Glomerular endothelial cell (primary cell): Measurements from ENCODE around the gene NOL9. TPM values are rescaled to one million over a fixed set of nuclear protein-coding genes. Genes with fewer than 3 reads are reported as not detected.

Experiments used
- DNase-seq: peaks from one replicate; pipeline ENCODE4 v3.0.0-alpha.2; 2011; ENCODE audit warnings: low read depth, low spot score; ENCODE audit errors: extremely low read depth
- total RNA-seq: library from RNA; depleted of rRNA; stranded (reverse); fragments of >200 nt; gene quantifications from 2 replicates; pipeline ENCODE4 v1.2.3, GENCODE V29; 2015

The NOL9 gene
- total RNA-seq, 1 donor from 2014 or later: 32.1 TPM

GRCh38 chr1:6473974-6474814 lies 80.1 kb downstream of the NOL9 start:
- no peak for DNase-seq

GRCh38 chr1:6473156-6473555 lies 81.2 kb downstream of the NOL9 start:
- DNase-seq: no peak

GRCh38 chr1:6472391-6472790 lies 81.9 kb downstream of the NOL9 start:
- DNase-seq: no peak

GRCh38 chr1:6471970-6472368 lies 82.3 kb downstream of the NOL9 start:
- DNase-seq: no peak

Other genes starting within 250 kb of the NOL9 start
- 84.0 and 102 TPM in 2 replicates for gene ACOT7, start 160.7 kb downstream of the NOL9 start, total RNA-seq
- gene HES2, start 134.6 kb downstream of the NOL9 start, total RNA-seq: 16.1 and 41.8 TPM in 2 replicates
- 0.15 and 1.1 TPM in 2 replicates for gene ESPN, start 129.7 kb downstream of the NOL9 start, total RNA-seq
- 34.5 and 57.9 TPM in 2 replicates for gene TNFRSF25, start 88.3 kb downstream of the NOL9 start, total RNA-seq
- 44.9 and 63.7 TPM in 2 replicates for gene PLEKHG5, start 62.8 kb downstream of the NOL9 start, total RNA-seq
- not detected in 2 replicates for gene TAS1R1, start 794 bp upstream of the NOL9 start, total RNA-seq
- gene ZBTB48, start 25.5 kb upstream of the NOL9 start, total RNA-seq: 16.9 and 20.7 TPM in 2 replicates
- 31.5 and 41.0 TPM in 2 replicates for gene KLHL21, start 48.4 kb upstream of the NOL9 start, total RNA-seq
- gene PHF13, start 59.2 kb upstream of the NOL9 start, total RNA-seq: 7.8 and 14.9 TPM in 2 replicates
- 17.9 and 19.7 TPM in 2 replicates for gene THAP3, start 70.4 kb upstream of the NOL9 start, total RNA-seq
- 34.1 and 49.6 TPM in 2 replicates for gene DNAJC11, start 147.3 kb upstream of the NOL9 start, total RNA-seq
- 85.4 and 111 TPM in 2 replicates for gene CAMTA1, start 230.9 kb upstream of the NOL9 start, total RNA-seq